K562 (cell line): ENCODE data around the gene SPCS2.

ENCODE experiments used
- ATF4 ChIP-seq: fragments of 450-650 bp; formaldehyde crosslinking; IDR thresholded peaks from 2 replicates; pipeline ENCODE4 v1.4.0; 2022; ENCODE audit warnings: mild to moderate bottlenecking, moderate library complexity
- HNRNPLL ChIP-seq: fragments of 200-400 bp; formaldehyde crosslinking; IDR thresholded peaks from 2 replicates; pipeline ENCODE4 v1.6.1; 2017; ENCODE audit warnings: low read length, low read depth, mild to moderate bottlenecking; ENCODE audit not compliant: poor library complexity, severe bottlenecking
- RBM34 ChIP-seq: fragments of 200-400 bp; formaldehyde crosslinking; IDR thresholded peaks from 2 replicates; pipeline ENCODE4 v1.6.1; 2018; ENCODE audit warnings: low read length, borderline replicate concordance; ENCODE audit not compliant: insufficient read depth
- ZBTB34 ChIP-seq: fragments of 250-450 bp; sonication (Bioruptor Pico); IDR thresholded peaks from 2 replicates; pipeline ENCODE4 v1.8.0; 2021; ENCODE audit warnings: mild to moderate bottlenecking, moderate library complexity

DNA sequence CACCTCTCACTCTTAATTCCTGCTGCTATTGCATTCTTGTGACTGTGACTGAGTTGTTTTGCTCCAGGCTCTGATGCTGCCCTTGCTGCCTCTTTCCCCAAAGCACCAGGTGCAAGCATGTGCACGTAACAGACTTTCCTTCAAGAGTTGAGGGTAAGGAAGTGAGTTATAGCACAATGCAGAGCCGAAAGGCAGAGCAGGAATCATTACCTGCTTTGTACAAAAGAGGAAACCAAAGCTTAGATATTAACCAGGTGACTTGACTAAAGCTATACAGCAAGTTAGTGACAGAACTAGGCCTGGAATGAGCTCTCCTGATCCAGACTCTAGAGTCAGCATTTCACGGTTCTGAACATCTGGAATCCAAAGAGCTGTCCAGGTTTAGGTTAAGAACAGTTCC is 73.2 kb downstream of the SPCS2 start:
- no peak for TF ChIP-seq ZBTB34 (CRISPR knock-in tag)
- no peak for TF ChIP-seq HNRNPLL
- TF ChIP-seq ATF4 = no peak
- TF ChIP-seq RBM34 = no peak
